ENCODE data around the gene AGTR1. TPM values are rescaled to one million over a fixed set of nuclear protein-coding genes. Genes with fewer than 3 reads are reported as not detected.

Gene AGTR1
- total RNA-seq, 2 donors from 2014 or later = 3.3 to 13.0 TPM

DNA sequence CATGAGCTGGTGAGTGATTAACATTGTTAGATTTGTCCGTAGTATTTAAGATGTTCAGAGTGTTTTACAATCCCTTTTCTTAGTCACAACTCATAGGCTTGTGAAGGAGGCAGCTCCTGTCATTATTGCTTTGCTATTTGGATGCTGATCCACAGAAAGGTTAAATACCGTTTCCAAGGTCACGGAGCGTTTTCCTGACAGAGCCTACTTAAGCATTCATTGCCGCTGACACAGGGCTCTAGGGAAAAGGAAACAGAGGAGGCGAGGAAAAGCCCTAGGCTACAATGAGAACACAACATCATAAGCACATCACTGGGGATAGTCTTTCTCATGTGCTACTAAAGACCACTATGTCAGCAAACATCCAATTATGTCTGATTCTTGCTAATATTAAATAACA, 91.4 kb downstream of the AGTR1 start:
- intact Hi-C loops (cut with DNase I) = no loop called here
- TF ChIP-seq POLR2AphosphoS5 (IDR thresholded peaks at IDR 0.05) (no peak), POLR2A (IDR thresholded peaks at IDR 0.05) (no peak)
- TF ChIP-seq, protein P1, sequence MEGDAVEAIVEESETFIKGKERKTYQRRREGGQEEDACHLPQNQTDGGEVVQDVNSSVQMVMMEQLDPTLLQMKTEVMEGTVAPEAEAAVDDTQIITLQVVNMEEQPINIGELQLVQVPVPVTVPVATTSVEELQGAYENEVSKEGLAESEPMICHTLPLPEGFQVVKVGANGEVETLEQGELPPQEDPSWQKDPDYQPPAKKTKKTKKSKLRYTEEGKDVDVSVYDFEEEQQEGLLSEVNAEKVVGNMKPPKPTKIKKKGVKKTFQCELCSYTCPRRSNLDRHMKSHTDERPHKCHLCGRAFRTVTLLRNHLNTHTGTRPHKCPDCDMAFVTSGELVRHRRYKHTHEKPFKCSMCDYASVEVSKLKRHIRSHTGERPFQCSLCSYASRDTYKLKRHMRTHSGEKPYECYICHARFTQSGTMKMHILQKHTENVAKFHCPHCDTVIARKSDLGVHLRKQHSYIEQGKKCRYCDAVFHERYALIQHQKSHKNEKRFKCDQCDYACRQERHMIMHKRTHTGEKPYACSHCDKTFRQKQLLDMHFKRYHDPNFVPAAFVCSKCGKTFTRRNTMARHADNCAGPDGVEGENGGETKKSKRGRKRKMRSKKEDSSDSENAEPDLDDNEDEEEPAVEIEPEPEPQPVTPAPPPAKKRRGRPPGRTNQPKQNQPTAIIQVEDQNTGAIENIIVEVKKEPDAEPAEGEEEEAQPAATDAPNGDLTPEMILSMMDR (IDR thresholded peaks at IDR 0.05) = no peak
- Histone ChIP-seq H3K27me3 (replicated peaks; ENCODE audit: insufficient read depth) (no peaks in the 10 kb centered on the region), H3K36me3 (no peaks in the 10 kb centered on the region), H3K4me3 (no peak overlapping the region), H3K9me3 (no peaks in the 10 kb centered on the region), H3K4me1 (replicated peaks) (no peaks in the 10 kb centered on the region), H3K27ac (no peak overlapping the region)
- DNase-seq (ENCODE audit: low spot score) = no peak
- WGBS = 35% methylated on average over 6 of the region's 6 CpGs

DNA sequence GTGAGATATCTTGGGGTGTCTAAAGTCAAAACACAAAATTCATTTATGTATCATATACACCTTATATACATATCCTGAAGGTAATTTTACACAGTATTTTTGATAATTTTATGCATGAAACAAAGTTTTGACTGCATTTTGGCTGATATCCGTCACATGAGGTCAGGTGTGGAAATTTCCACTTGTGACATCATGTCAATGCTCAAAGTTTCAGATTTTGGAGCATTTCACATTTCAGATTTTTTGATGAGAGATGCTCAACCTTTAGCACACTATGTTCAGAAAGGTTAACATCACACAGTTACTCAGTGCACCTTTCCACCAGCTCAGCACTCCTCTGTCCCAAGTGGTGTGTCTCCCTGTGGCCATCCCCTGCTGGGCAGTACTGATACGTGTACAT, 92.2 kb downstream of the AGTR1 start:
- DNase-seq (ENCODE audit: low spot score) = no peak
- Histone ChIP-seq H3K27me3 (replicated peaks; ENCODE audit: insufficient read depth) (no peaks in the 10 kb centered on the region), H3K27ac (no peak overlapping the region), H3K36me3 (no peaks in the 10 kb centered on the region), H3K4me3 (no peak overlapping the region), H3K9me3 (no peaks in the 10 kb centered on the region), H3K4me1 (replicated peaks) (no peaks in the 10 kb centered on the region)
- TF ChIP-seq, protein P1 (IDR thresholded peaks at IDR 0.05) = no peak
- TF ChIP-seq POLR2AphosphoS5 (IDR thresholded peaks at IDR 0.05) (no peak), POLR2A (IDR thresholded peaks at IDR 0.05) (no peak)
- 89% methylated on average over 2 of the region's 2 CpGs for WGBS
- intact Hi-C loops (cut with DNase I) = no loop called here

DNA sequence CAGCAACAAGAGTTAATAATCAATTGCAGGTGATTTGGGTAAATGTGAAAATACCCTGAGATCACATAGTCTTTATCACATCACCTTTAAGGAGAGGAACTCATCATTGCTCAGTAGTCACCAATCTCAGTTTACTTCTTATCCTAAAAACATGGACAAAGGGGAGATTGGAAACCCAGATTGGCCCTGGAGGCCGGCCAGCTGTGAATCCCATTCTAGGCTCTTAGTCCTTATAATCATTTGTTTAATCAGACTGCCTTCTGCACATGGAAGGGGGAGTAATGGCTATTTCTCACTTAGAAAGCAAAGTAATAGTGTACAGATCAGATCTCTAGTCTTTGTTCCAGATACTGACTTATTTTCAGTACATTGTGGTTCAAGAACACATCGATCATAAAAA, 92.7 kb downstream of the AGTR1 start:
- intact Hi-C loops (cut with DNase I) = no loop called here
- no peaks in the 10 kb centered on the region for H3K27me3 ChIP-seq (replicated peaks; ENCODE audit: insufficient read depth)
- 47% methylated on average over 2 of the region's 2 CpGs for WGBS
- no peak overlapping the region for H3K27ac ChIP-seq
- H3K9me3 ChIP-seq = no peaks in the 10 kb centered on the region
- TF ChIP-seq POLR2AphosphoS5 (IDR thresholded peaks at IDR 0.05) (no peak), POLR2A (IDR thresholded peaks at IDR 0.05) (no peak)
- TF ChIP-seq, protein P1 (IDR thresholded peaks at IDR 0.05) = no peak
- H3K36me3 ChIP-seq = no peaks in the 10 kb centered on the region
- no peak overlapping the region for H3K4me3 ChIP-seq
- DNase-seq (ENCODE audit: low spot score) = no peak
- no peaks in the 10 kb centered on the region for H3K4me1 ChIP-seq (replicated peaks)

DNA sequence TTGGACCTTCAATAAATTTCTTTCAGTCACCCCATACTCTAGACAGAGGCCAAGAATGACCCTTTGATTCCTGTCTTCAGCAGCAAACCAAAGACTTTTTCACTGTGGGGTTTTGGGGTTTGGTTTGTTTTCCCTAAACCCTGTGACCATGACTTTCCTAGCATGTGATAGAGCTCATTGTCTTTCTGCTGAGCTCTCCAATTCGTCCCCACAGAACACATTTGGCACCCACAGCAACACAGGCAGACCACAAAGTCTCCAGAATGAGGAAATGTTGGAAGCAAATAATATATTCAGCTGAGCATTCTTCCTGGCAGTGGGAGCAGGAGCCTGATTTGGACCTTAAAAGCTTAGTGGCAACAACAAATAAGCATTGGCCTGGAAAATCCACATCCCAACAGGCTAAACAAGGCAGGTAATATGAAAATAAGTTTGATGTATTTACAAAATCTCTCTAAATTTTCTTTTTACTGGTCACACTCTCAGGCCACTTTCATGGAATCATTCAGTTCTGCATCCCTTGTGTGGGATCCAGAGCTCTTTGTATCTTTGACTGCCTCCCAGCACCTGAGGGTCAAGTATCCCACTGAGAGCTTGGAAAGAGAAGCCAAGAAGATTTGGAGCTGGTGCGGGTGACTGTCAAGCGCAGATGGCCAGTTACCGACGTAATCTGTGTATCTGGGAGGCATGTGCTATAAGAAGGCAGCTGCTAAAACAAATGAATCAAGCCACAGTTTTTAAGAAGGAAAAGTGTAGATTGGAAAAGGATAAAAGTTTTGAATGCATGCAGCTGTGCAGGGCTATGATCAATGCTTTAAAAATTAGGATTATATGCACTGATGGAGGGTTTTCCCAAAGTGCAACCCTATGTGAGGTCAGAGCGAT, 93.4 kb downstream of the AGTR1 start:
- WGBS = 70% methylated on average over 6 of the region's 6 CpGs
- no peaks in the 10 kb centered on the region for H3K9me3 ChIP-seq
- H3K27me3 ChIP-seq (replicated peaks; ENCODE audit: insufficient read depth) = no peaks in the 10 kb centered on the region
- H3K4me3 ChIP-seq = no peak overlapping the region
- TF ChIP-seq POLR2AphosphoS5 (IDR thresholded peaks at IDR 0.05) (no peak), POLR2A (IDR thresholded peaks at IDR 0.05) (no peak)
- no peaks in the 10 kb centered on the region for H3K36me3 ChIP-seq
- intact Hi-C loops (cut with DNase I) = no loop called here
- H3K4me1 ChIP-seq (replicated peaks) = no peaks in the 10 kb centered on the region
- no peak for DNase-seq (ENCODE audit: low spot score)
- no peak overlapping the region for H3K27ac ChIP-seq

DNA sequence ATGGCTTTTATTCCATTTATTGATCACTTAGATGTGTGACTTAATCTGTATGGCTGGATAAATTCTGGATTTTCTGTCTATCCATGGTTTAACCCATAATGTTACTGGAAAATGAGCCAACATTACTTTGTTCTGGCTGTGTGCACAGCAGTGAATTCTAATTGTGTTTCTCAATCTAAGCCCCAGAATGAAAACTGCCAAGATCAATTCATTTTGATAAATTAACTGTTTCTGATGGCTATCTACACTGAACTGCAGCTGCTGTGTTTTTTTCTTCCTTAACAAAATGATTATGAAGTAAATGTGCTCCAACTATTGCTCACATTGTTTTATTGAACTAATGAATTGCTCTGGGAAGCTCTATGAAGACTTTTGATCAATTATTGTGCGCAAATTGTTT, 94.2 kb downstream of the AGTR1 start:
- H3K27me3 ChIP-seq (replicated peaks; ENCODE audit: insufficient read depth) = no peaks in the 10 kb centered on the region
- DNase-seq (ENCODE audit: low spot score) = no peak
- WGBS = 97% methylated on average over 1 of the region's 1 CpG
- no peak overlapping the region for H3K27ac ChIP-seq
- TF ChIP-seq POLR2A (IDR thresholded peaks at IDR 0.05) = no peak
- no peak for TF ChIP-seq POLR2AphosphoS5 (IDR thresholded peaks at IDR 0.05)
- TF ChIP-seq, protein P1 (IDR thresholded peaks at IDR 0.05) = no peak
- H3K36me3 ChIP-seq = no peaks in the 10 kb centered on the region
- no peaks in the 10 kb centered on the region for H3K4me1 ChIP-seq (replicated peaks)
- H3K4me3 ChIP-seq = no peak overlapping the region
- intact Hi-C loops (cut with DNase I) = no loop called here
- H3K9me3 ChIP-seq = no peaks in the 10 kb centered on the region

All from prostate gland (tissue), 2 donors.